Transverse colon (tissue), 4 donors: ENCODE results near the gene SLC6A8.

ENCODE experiments used
- EP300 ChIP-seq: sonication (generic); formaldehyde crosslinking; IDR thresholded peaks from one replicate; pipeline ENCODE4 v1.6.1; 2017; ENCODE audit warnings: antibody characterized with exemption, low read depth
- POLR2A ChIP-seq: fragments of 450-650 bp; IDR thresholded peaks from one replicate; pipeline ENCODE4 v1.6.1; 2016; ENCODE audit warnings: antibody characterized with exemption, mild to moderate bottlenecking, moderate library complexity
- POLR2AphosphoS5 ChIP-seq, 3 donors: sonication (generic); formaldehyde crosslinking; IDR thresholded peaks; one replicate each; pipeline ENCODE4 v1.6.1; 2016; ENCODE audit warnings: antibody characterized with exemption in 3 of 3
- TF ChIP-seq, protein P1 (sequence below), 5 experiments: fragments of 200-600 bp in 3 of 5; fragments of 450-650 bp in 2 of 5; sonication (generic) in 3 of 5; IDR thresholded peaks; 1 replicate in 2 of 5; 2 replicates in 3 of 5; pipeline ENCODE4 v1.5.1; 2016 to 2017; ENCODE audit warnings: antibody characterized with exemption in 5 of 5, inconsistent platforms in 3 of 5, mild to moderate bottlenecking in 2 of 5, moderate library complexity in 1 of 5

DNA sequence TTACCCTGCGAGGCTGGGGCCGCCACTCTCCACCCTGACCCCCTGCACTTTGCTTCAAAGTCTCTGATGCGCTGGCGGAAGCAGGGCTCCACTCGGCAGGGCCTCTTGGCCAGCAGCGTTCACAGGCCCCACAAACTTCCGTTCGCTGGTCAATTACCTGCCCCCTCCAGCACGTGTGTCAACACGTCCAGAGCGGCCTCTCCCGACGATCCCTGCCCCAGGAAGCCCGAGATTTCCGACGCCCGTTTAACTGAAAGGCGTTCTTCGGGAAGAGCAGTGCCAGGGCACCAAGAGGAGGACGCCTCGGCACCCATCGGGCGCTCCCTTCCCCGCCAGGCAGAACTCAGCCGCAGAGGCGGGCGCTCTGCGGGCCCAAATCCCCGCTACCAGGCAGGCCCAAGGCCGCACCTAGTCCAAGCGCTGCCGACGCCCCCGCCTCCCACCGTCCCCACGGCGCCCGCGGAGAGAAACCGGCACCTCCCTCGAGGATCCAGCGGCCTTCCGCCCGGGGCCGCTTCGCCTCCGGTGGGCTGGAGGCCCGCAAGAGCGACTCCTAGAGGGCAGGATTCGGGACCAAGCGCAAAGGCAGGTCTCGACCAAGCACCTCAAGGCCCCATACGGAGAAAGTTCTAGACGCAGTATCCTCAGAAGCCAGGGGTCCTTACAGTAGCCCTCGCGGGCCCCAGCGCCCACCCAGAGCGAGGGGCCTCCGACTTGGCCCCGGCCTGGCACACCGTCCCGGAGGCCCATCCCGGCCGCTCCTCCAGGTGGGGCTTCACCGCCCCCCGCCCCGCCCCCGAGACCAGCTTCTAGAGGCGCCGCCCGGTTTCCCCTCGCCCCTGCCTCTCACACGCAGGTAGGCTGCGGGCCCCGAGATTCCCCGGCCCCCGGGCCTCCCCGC is 35.9 kb downstream of the SLC6A8 start:
- TF ChIP-seq POLR2AphosphoS5 (IDR thresholded peaks at IDR 0.05) = no peak
- no peak for TF ChIP-seq EP300
- TF ChIP-seq, protein P1, sequence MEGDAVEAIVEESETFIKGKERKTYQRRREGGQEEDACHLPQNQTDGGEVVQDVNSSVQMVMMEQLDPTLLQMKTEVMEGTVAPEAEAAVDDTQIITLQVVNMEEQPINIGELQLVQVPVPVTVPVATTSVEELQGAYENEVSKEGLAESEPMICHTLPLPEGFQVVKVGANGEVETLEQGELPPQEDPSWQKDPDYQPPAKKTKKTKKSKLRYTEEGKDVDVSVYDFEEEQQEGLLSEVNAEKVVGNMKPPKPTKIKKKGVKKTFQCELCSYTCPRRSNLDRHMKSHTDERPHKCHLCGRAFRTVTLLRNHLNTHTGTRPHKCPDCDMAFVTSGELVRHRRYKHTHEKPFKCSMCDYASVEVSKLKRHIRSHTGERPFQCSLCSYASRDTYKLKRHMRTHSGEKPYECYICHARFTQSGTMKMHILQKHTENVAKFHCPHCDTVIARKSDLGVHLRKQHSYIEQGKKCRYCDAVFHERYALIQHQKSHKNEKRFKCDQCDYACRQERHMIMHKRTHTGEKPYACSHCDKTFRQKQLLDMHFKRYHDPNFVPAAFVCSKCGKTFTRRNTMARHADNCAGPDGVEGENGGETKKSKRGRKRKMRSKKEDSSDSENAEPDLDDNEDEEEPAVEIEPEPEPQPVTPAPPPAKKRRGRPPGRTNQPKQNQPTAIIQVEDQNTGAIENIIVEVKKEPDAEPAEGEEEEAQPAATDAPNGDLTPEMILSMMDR (IDR thresholded peaks at IDR 0.05) = peak in 2 of 5 experiments; percentile 5 to 26
- TF ChIP-seq POLR2A = peak; percentile 26
